Measurements from ENCODE around the gene STYK1.

DNA sequence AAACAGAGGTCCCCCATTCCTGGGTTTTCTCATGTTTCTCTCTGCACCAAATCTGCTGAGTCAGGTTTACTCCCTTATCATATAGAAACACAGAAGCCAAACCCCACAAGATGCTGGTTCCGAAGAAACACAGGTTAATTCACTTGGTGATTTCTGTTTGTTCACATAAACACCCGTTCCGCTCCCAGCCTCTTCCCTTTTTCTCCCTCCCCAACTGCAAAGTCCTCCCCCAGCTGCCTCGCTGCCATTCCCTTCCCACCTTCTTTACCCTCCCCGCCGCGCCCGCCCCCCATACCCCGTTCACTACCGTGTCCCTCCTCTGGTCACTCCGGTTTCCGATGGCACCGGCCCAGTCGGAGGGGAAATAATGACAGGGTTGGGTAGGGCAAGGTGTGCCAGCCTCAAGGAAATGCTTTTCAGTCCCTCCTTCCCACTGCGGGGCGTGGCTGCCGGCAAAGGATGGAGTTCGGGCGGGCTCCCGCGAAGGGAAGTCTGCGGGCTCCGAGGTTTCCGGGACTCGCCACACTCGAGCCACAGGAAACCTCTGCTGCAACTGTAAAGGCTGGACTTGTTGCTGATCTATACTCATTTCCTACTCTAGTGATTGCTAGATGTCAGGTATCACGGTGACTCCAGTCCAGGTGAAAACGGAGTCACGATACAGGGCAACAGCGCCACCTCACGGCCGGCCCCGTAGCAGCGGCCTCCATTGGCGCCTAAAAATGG, at the start of gene STYK1:
- TF ChIP-seq CTCF (IDR thresholded peaks at IDR 0.05) (peak in 5 of 7 experiments; percentile 73 to 93 (median 89)), EP300 (IDR thresholded peaks at IDR 0.05) (no peak)

Data from stomach (tissue), 4 donors.